A549 (cell line): ENCODE results near the gene CLTCL1.

Experiments
- CTCF ChIP-seq: fragments of >200 bp; sonication (Bioruptor Twin); formaldehyde crosslinking; IDR thresholded peaks from 3 replicates; pipeline ENCODE4 v1.5.1; 2016
- HDAC2 ChIP-seq: fragments of 200-600 bp; sonication (generic); IDR thresholded peaks from 2 replicates; pipeline ENCODE4 v1.6.1; 2016
- JUN ChIP-seq, 2 experiments: fragments of >200 bp; sonication (Bioruptor Twin); formaldehyde crosslinking; IDR thresholded peaks; 2 replicates in 1 of 2; 3 replicates in 1 of 2; pipeline ENCODE4 v1.6.1; 2016 to 2017
- JUNB ChIP-seq: fragments of >200 bp; sonication (Bioruptor Twin); formaldehyde crosslinking; IDR thresholded peaks from 2 replicates; pipeline ENCODE4 v1.6.1; 2016
- KDM5A ChIP-seq: fragments of 200-600 bp; sonication (generic); IDR thresholded peaks from 2 replicates; pipeline ENCODE4 v1.6.1; 2016; ENCODE audit warnings: antibody characterized with exemption, mild to moderate bottlenecking
- MAX ChIP-seq: IDR thresholded peaks from 2 replicates; pipeline ENCODE4 v1.6.1; 2012
- NR3C1 ChIP-seq: fragments of >200 bp; sonication (Bioruptor Twin); formaldehyde crosslinking; IDR thresholded peaks from 3 replicates; pipeline ENCODE4 v1.6.1; 2017
- RCOR1 ChIP-seq: fragments of 150-350 bp; IDR thresholded peaks from 2 replicates; pipeline ENCODE4 v1.6.1; 2014; ENCODE audit warnings: antibody characterized with exemption, low read length, low read depth
- RFX5 ChIP-seq: fragments of 450-650 bp; IDR thresholded peaks from 2 replicates; pipeline ENCODE4 v1.7.1; 2014; ENCODE audit warnings: antibody characterized with exemption, mild to moderate bottlenecking, moderate library complexity
- USF2 ChIP-seq: fragments of 450-650 bp; IDR thresholded peaks from 2 replicates; pipeline ENCODE4 v1.6.1; 2014; ENCODE audit warnings: antibody characterized with exemption

GRCh38 chr22:19203834-19204233, 87.7 kb downstream of the CLTCL1 start:
- TF ChIP-seq CTCF (no peak), KDM5A (no peak), JUN (IDR thresholded peaks at IDR 0.05) (no peak), RCOR1 (no peak), MAX (no peak), HDAC2 (no peak), NR3C1 (no peak), USF2 (no peak), RFX5 (no peak), JUNB (no peak)
